Astrocyte (in vitro differentiated cells and primary cell): Measurements from ENCODE around the gene KLRG1. TPM values are rescaled to one million over a fixed set of nuclear protein-coding genes. Genes with fewer than 3 reads are reported as not detected.

Experiments used
- DNase-seq: peaks from one replicate; pipeline ENCODE4 v3.0.0-alpha.2; 2010; ENCODE audit warnings: low read depth
- FAIRE-seq: peaks from 2 replicates; lab custom pipeline; 2011; peaks lifted over from hg19 to GRCh38; lab: Jason Lieb, UNC
- H2AFZ ChIP-seq: 2 replicates; pipeline ENCODE4 v1.6.0; 2012; ENCODE audit warnings: low read depth, low read length, inconsistent platforms
- H3K27ac ChIP-seq: 2 replicates; pipeline ENCODE4 v1.5.1; 2011; ENCODE audit warnings: low read depth, low read length, inconsistent platforms
- H3K27me3 ChIP-seq: 2 replicates; pipeline ENCODE4 v1.6.0; 2011; ENCODE audit warnings: low read length, inconsistent platforms; ENCODE audit not compliant: insufficient read depth
- H3K36me3 ChIP-seq: 2 replicates; pipeline ENCODE4 v1.5.1; 2011; ENCODE audit warnings: low read length, inconsistent platforms; ENCODE audit not compliant: insufficient read depth
- H3K4me1 ChIP-seq: 2 replicates; pipeline ENCODE4 v1.5.1; 2011; ENCODE audit warnings: low read length, inconsistent platforms; ENCODE audit not compliant: insufficient read depth
- H3K4me2 ChIP-seq: 2 replicates; pipeline ENCODE4 v1.6.0; 2012; ENCODE audit warnings: low read length, inconsistent platforms
- H3K4me3 ChIP-seq: 2 replicates; pipeline ENCODE4 v1.5.1; 2011; ENCODE audit warnings: low read depth, mild to moderate bottlenecking, low read length, inconsistent platforms; ENCODE audit not compliant: insufficient read depth
- H3K79me2 ChIP-seq: 2 replicates; pipeline ENCODE4 v1.6.0; 2012; ENCODE audit warnings: mild to moderate bottlenecking, low read length, inconsistent platforms; ENCODE audit not compliant: insufficient read depth
- H3K9ac ChIP-seq: 2 replicates; pipeline ENCODE4 v1.6.0; 2012; ENCODE audit warnings: mild to moderate bottlenecking, low read length, inconsistent platforms
- H3K9me3 ChIP-seq: 2 replicates; pipeline ENCODE4 v1.5.1; 2012; ENCODE audit warnings: low read depth, mild to moderate bottlenecking, low read length, inconsistent platforms; ENCODE audit not compliant: insufficient read depth
- H4K20me1 ChIP-seq: 2 replicates; pipeline ENCODE4 v1.6.0; 2012; ENCODE audit warnings: low read length, inconsistent platforms; ENCODE audit not compliant: insufficient read depth
- H3K27ac Mint-ChIP-seq: one replicate; pipeline ENCODE4 v1.8.0; 2021; ENCODE audit warnings: mild to moderate bottlenecking, mixed read lengths; ENCODE audit not compliant: unreplicated experiment
- H3K27me3 Mint-ChIP-seq: one replicate; pipeline ENCODE4 v1.8.0; 2021; ENCODE audit warnings: low read depth, mixed read lengths; ENCODE audit not compliant: unreplicated experiment
- H3K36me3 Mint-ChIP-seq: one replicate; pipeline ENCODE4 v1.8.0; 2021; ENCODE audit warnings: low read depth, mixed read lengths; ENCODE audit not compliant: unreplicated experiment
- H3K4me1 Mint-ChIP-seq: one replicate; pipeline ENCODE4 v1.8.0; 2021; ENCODE audit warnings: low read depth, mixed read lengths; ENCODE audit not compliant: unreplicated experiment
- H3K4me3 Mint-ChIP-seq: one replicate; pipeline ENCODE4 v1.8.0; 2021; ENCODE audit warnings: mild to moderate bottlenecking, moderate library complexity, mixed read lengths; ENCODE audit not compliant: unreplicated experiment
- H3K9me3 Mint-ChIP-seq: one replicate; pipeline ENCODE4 v1.8.0; 2021; ENCODE audit warnings: mild to moderate bottlenecking, mixed read lengths; ENCODE audit not compliant: unreplicated experiment
- CTCF ChIP-seq: IDR thresholded peaks from 2 replicates; pipeline ENCODE4 v1.5.1; 2011; ENCODE audit warnings: low read depth, mild to moderate bottlenecking, inconsistent platforms, low read length, moderate library complexity; ENCODE audit not compliant: insufficient read depth
- EZH2 ChIP-seq: IDR thresholded peaks from 2 replicates; pipeline ENCODE4 v1.6.1; 2012; ENCODE audit warnings: mild to moderate bottlenecking, low read length, inconsistent platforms; ENCODE audit not compliant: insufficient read depth
- total RNA-seq: library from RNA; stranded (reverse); gene quantifications from 2 replicates; pipeline ENCODE4 v1.2.1, GENCODE V29; 2021

Gene KLRG1
- total RNA-seq, 1 donor from 2014 or later = 2.2 TPM

- Histone ChIP-seq H3K4me2 (no peak overlapping the region), H3K4me3 (no peak overlapping the region), H3K9ac (no peak overlapping the region), H3K36me3 (no peaks in the 10 kb centered on the region), H3K27ac (no peak overlapping the region), H3K9me3 (peaks cover 7% of the 10 kb centered on the region), H2AFZ (no peak overlapping the region), H4K20me1 (no peaks in the 10 kb centered on the region), H3K27me3 (no peaks in the 10 kb centered on the region), H3K79me2 (no peaks in the 10 kb centered on the region), H3K4me1 (no peaks in the 10 kb centered on the region)
- TF ChIP-seq CTCF (no peak), EZH2 (no peak)
- H3K27ac Mint-ChIP-seq = no peak overlapping the region
- no peak overlapping the region for H3K4me3 Mint-ChIP-seq
- no peaks in the 10 kb centered on the region for H3K27me3 Mint-ChIP-seq
- no peaks in the 10 kb centered on the region for H3K4me1 Mint-ChIP-seq
- FAIRE-seq (no peak), DNase-seq (no peak)
- H3K36me3 Mint-ChIP-seq = no peaks in the 10 kb centered on the region
- H3K9me3 Mint-ChIP-seq = peaks cover 8% of the 10 kb centered on the region
Measured at GRCh38 chr12:8968761-8969160, 20.6 kb upstream of the KLRG1 start.

- no peaks in the 10 kb centered on the region for H3K4me1 ChIP-seq
- H3K9me3 ChIP-seq = peaks cover 7% of the 10 kb centered on the region
- no peak overlapping the region for H2AFZ ChIP-seq
- H3K27ac Mint-ChIP-seq = no peak overlapping the region
- TF ChIP-seq CTCF (no peak), EZH2 (no peak)
- H4K20me1 ChIP-seq = no peaks in the 10 kb centered on the region
- no peak overlapping the region for H3K4me3 ChIP-seq
- FAIRE-seq = no peak
- no peak overlapping the region for H3K9ac ChIP-seq
- H3K4me1 Mint-ChIP-seq = no peaks in the 10 kb centered on the region
- H3K4me3 Mint-ChIP-seq = no peak overlapping the region
- H3K27ac ChIP-seq = no peak overlapping the region
- no peaks in the 10 kb centered on the region for H3K36me3 Mint-ChIP-seq
- H3K9me3 Mint-ChIP-seq = peaks cover 4% of the 10 kb centered on the region
- no peak overlapping the region for H3K4me2 ChIP-seq
- no peaks in the 10 kb centered on the region for H3K27me3 ChIP-seq
- no peaks in the 10 kb centered on the region for H3K27me3 Mint-ChIP-seq
- no peaks in the 10 kb centered on the region for H3K79me2 ChIP-seq
- no peak for DNase-seq
- no peaks in the 10 kb centered on the region for H3K36me3 ChIP-seq
Measured at GRCh38 chr12:8969861-8970411, 19.4 kb upstream of the KLRG1 start.

- no peak for FAIRE-seq
- Mint-ChIP-seq H3K36me3 (no peaks in the 10 kb centered on the region), H3K9me3 (peaks cover 4% of the 10 kb centered on the region), H3K27ac (no peak overlapping the region), H3K4me1 (no peaks in the 10 kb centered on the region), H3K27me3 (no peaks in the 10 kb centered on the region), H3K4me3 (no peak overlapping the region)
- Histone ChIP-seq H3K27me3 (no peaks in the 10 kb centered on the region), H4K20me1 (no peaks in the 10 kb centered on the region), H2AFZ (no peak overlapping the region), H3K27ac (no peak overlapping the region), H3K9ac (no peak overlapping the region), H3K9me3 (peaks cover 7% of the 10 kb centered on the region), H3K4me2 (no peak overlapping the region), H3K79me2 (no peaks in the 10 kb centered on the region), H3K4me3 (no peak overlapping the region), H3K4me1 (no peaks in the 10 kb centered on the region), H3K36me3 (no peaks in the 10 kb centered on the region)
- no peak for TF ChIP-seq EZH2
- TF ChIP-seq CTCF = no peak
- no peak for DNase-seq
Measured at GRCh38 chr12:8970432-8970831, 18.9 kb upstream of the KLRG1 start.
